ENCODE measurements around the gene ANKRD33B. TPM values are rescaled to one million over a fixed set of nuclear protein-coding genes. Genes with fewer than 3 reads are reported as not detected.

Gene ANKRD33B
- total RNA-seq, 1 donor from 2014 or later, result 14.2 TPM

DNA sequence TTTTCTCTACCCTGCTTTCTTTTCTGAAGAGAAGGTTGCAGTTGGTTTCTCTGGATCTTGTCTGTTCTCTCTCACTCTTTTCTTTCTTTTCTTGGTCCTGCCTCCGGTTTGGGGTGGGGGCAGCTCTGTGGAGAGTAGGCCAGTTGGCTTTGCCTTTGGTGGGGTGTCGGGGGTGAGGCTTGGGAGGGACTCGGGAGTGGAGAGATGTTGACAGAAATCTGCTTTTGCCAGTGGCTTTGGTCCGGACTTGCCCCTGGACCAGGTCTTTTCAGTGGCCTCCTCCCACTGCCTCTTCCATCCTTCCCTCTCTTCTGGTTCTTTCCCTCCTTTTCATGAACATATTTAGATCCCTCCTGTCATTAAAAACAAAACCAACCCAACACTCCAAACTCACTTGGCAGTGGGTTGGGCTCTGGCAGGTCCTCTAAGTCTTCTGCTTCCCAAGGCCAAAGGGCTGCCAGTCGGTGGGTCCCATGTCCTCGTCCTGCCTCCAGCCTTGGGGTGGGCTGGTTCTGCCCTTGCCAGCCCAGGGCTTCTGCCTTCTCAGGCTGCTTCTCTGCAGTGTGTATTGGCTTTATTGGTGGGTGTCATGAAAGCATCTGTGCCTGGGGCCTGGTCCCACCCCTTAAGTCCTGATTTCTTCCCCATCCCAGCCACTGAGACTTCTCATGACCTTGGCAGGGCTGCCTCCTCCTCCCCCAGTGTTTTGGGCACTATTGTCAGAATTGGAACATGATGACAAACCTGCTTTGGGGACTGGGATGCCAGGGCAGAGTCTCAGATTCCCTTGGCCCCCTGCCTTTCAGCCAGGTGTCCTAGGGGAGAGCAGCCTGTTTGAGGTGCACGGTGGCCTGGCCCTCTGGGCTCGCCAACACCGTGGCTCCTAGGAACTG lies 16.9 kb downstream of the ANKRD33B start:
- intact Hi-C loops (cut with DNase I), result no loop called here
- Histone ChIP-seq H3K27ac (peak overlapping the region; percentile 54), H3K27me3 (no peaks in the 10 kb centered on the region), H3K9me3 (no peaks in the 10 kb centered on the region), H3K4me1 (peaks cover 42% of the 10 kb centered on the region), H3K36me3 (no peaks in the 10 kb centered on the region), H3K4me3 (no peak overlapping the region)
- TF ChIP-seq POLR2A (IDR thresholded peaks at IDR 0.05) (no peak), POLR2AphosphoS5 (IDR thresholded peaks at IDR 0.05; ENCODE audit: insufficient read depth in 1 of 2, low read depth in 1 of 2) (no peak)
- TF ChIP-seq, protein P1, sequence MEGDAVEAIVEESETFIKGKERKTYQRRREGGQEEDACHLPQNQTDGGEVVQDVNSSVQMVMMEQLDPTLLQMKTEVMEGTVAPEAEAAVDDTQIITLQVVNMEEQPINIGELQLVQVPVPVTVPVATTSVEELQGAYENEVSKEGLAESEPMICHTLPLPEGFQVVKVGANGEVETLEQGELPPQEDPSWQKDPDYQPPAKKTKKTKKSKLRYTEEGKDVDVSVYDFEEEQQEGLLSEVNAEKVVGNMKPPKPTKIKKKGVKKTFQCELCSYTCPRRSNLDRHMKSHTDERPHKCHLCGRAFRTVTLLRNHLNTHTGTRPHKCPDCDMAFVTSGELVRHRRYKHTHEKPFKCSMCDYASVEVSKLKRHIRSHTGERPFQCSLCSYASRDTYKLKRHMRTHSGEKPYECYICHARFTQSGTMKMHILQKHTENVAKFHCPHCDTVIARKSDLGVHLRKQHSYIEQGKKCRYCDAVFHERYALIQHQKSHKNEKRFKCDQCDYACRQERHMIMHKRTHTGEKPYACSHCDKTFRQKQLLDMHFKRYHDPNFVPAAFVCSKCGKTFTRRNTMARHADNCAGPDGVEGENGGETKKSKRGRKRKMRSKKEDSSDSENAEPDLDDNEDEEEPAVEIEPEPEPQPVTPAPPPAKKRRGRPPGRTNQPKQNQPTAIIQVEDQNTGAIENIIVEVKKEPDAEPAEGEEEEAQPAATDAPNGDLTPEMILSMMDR (IDR thresholded peaks at IDR 0.05), result no peak
- DNase-seq (ENCODE audit: extremely low spot score in 2 of 2), result no peak

DNA sequence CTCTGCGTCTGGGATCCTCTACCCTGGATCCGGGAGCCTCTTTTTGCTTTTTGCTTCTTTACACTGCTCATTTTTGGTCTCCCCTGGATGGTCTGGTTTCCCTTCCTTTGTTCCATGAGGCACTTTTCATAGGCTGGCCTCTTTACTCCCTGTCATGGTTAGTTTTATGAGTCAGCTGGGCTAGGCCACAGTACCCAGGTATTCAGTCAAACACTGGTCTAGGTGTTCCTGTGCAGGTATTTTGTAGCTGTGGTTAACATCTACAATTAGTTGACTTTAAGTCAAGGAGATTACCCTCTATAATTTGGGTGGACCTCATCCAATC lies 17.5 kb downstream of the ANKRD33B start:
- H3K4me3 ChIP-seq, result no peak overlapping the region
- H3K36me3 ChIP-seq, result no peaks in the 10 kb centered on the region
- DNase-seq (ENCODE audit: extremely low spot score in 2 of 2), result no peak
- H3K27ac ChIP-seq, result peak overlapping the region; percentile 54
- TF ChIP-seq POLR2AphosphoS5 (IDR thresholded peaks at IDR 0.05; ENCODE audit: insufficient read depth in 1 of 2, low read depth in 1 of 2) (no peak), POLR2A (IDR thresholded peaks at IDR 0.05) (no peak)
- TF ChIP-seq, protein P1 (IDR thresholded peaks at IDR 0.05), result no peak
- no peaks in the 10 kb centered on the region for H3K27me3 ChIP-seq
- no peaks in the 10 kb centered on the region for H3K9me3 ChIP-seq
- H3K4me1 ChIP-seq, result peaks cover 42% of the 10 kb centered on the region
- intact Hi-C loops (cut with DNase I), result no loop called here

DNA sequence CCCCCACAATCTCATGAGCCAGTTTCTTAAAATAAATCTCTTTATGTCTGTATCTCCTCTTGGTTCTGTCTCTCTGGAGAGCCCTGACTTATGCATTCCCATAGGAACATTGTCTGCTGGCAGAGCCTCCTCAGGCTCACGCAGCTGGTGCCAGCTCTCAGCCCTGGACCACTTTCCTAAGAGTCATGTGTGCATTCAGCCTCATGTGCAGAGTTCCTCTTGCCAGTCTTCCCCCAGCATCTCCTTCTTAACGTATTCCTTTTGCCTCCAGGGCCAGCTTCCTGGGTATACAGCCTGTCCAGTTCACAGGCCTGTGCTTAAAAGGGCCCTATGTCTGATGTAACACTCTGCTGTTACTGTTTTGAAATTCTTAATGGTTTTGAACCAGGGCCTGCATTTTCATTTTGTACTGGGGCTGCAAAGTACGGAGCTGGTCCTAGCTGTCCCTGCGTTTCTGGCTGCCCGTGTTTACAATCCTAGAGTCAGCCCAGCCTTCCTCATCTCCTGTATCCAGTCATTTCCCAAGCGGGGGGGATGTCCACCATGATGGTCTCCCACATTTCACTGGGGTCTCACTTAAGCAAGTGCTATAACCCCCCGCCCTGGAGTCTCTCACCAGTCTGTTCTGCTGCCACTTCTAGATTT lies 18.1 kb downstream of the ANKRD33B start:
- DNase-seq (ENCODE audit: extremely low spot score in 2 of 2), result peak in 1 of 2 donors; percentile 84
- Histone ChIP-seq H3K9me3 (no peaks in the 10 kb centered on the region), H3K27me3 (no peaks in the 10 kb centered on the region), H3K4me3 (no peak overlapping the region), H3K4me1 (peaks cover 38% of the 10 kb centered on the region), H3K27ac (peak overlapping the region; percentile 54), H3K36me3 (no peaks in the 10 kb centered on the region)
- intact Hi-C loops (cut with DNase I), result no loop called here
- TF ChIP-seq, protein P1 (IDR thresholded peaks at IDR 0.05), result no peak
- TF ChIP-seq POLR2AphosphoS5 (IDR thresholded peaks at IDR 0.05; ENCODE audit: insufficient read depth in 1 of 2, low read depth in 1 of 2) (no peak), POLR2A (IDR thresholded peaks at IDR 0.05) (no peak)

DNA sequence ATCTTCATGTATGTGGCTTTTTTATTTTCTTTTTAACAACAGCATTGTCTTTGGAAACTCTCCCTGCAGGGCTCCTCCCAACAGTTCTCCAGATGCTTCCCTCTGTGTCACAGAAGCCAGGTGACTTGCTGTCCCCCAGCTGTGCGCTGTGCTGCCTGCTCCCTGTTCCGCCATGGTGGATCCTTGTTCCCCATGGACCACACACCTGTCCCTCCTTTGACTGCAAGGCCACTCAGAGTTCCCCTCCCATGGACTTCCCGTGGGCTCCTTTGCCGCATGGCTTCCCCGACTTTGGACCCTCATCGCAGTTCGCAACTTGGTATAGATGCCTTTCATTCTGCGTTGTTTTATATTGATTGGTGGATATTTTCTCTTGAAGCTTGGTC lies 18.6 kb downstream of the ANKRD33B start:
- peak in 1 of 2 donors; percentile 80 for DNase-seq (ENCODE audit: extremely low spot score in 2 of 2)
- Histone ChIP-seq H3K27ac (peak overlapping the region; percentile 54), H3K9me3 (no peaks in the 10 kb centered on the region), H3K4me1 (peaks cover 33% of the 10 kb centered on the region), H3K4me3 (no peak overlapping the region), H3K27me3 (no peaks in the 10 kb centered on the region), H3K36me3 (no peaks in the 10 kb centered on the region)
- intact Hi-C loops (cut with DNase I), result no loop called here
- no peak for TF ChIP-seq POLR2A (IDR thresholded peaks at IDR 0.05)
- TF ChIP-seq POLR2AphosphoS5 (IDR thresholded peaks at IDR 0.05; ENCODE audit: insufficient read depth in 1 of 2, low read depth in 1 of 2), result no peak
- TF ChIP-seq, protein P1 (IDR thresholded peaks at IDR 0.05), result no peak

Data from vagina (tissue), 2 donors.